Right lobe of liver (tissue), 6 donors: ENCODE results near the gene PTPRD. TPM values are rescaled to one million over a fixed set of nuclear protein-coding genes. Genes with fewer than 3 reads are reported as not detected.

Source experiments
- ATAC-seq, 4 donors: fragments of 200-7000 bp; cut with Tn5 transposase; one replicate each; pipeline ENCODE4 v1.9.1; 2020; ENCODE audit warnings: mild to moderate bottlenecking in 4 of 4, moderate library complexity in 4 of 4
- DNase-seq, 3 donors: peaks; one replicate each; pipeline ENCODE4 v3.0.0-alpha.2; 2020
- H3K27ac ChIP-seq, 3 donors: fragments of 200-600 bp; one replicate each; pipeline ENCODE4 v1.8.0; 2022
- H3K27me3 ChIP-seq, 2 donors: fragments of 200-600 bp; one replicate each; pipeline ENCODE4 v1.8.0; 2022
- H3K36me3 ChIP-seq, 4 donors: fragments of 200-600 bp; sonication (generic) in 1 of 4; one replicate each; pipeline versions ENCODE4 v1.5.1 to v1.8.0; 2017 to 2022; ENCODE audit warnings: control low read depth in 1 of 4
- H3K4me1 ChIP-seq, 4 donors: fragments of 200-600 bp; sonication (generic) in 1 of 4; one replicate each; pipeline versions ENCODE4 v1.5.1 to v1.8.0; 2017 to 2022; ENCODE audit warnings: control low read depth in 1 of 4
- H3K4me3 ChIP-seq, 3 donors: fragments of 200-600 bp; one replicate each; pipeline ENCODE4 v1.8.0; 2022
- H3K9me3 ChIP-seq, 4 donors: fragments of 200-600 bp; sonication (generic) in 1 of 4; one replicate each; pipeline versions ENCODE4 v1.5.1 to v1.8.0; 2017 to 2022; ENCODE audit warnings: control low read depth in 1 of 4
- CTCF ChIP-seq, 4 donors: fragments of 200-600 bp in 3 of 4; fragments of 450-650 bp in 1 of 4; IDR thresholded peaks; one replicate each; pipeline versions ENCODE4 v1.5.1 to v1.8.0; 2016 to 2022; ENCODE audit warnings: antibody characterized with exemption in 4 of 4, mild to moderate bottlenecking in 2 of 4
- POLR2A ChIP-seq: fragments of 450-650 bp; IDR thresholded peaks from one replicate; pipeline ENCODE4 v1.6.1; 2017; ENCODE audit warnings: antibody characterized with exemption, mild to moderate bottlenecking
- WGBS: methylation state at CpG from one replicate; pipeline ENCODE4 v1.1.6; 2018; ENCODE audit warnings: low coverage, low lambda C conversion rate; ENCODE audit not compliant: insufficient coverage; ENCODE audit errors: missing lambda C conversion rate; 5-methylcytosine and 5-hydroxymethylcytosine counted together
- intact Hi-C, 2 donors: fragments of 100-400 bp; cut with DNase I; formaldehyde crosslinking; loops; one replicate each; pipeline versions ENCODE4 v1.11.2 to v1.14.1; 2022
- total RNA-seq, 6 experiments: library from RNA; depleted of rRNA in 2 of 6; stranded (reverse); fragments of >200 nt in 2 of 6; fragmentation: NEBNext Ultra II Directional in 3 of 6; extraction: Animal tissue kit (Norgen Biotek cat#: 25700) in 3 of 6; gene quantifications; one replicate each; pipeline versions ENCODE4 v1.1.0 to v1.2.4, GENCODE V29; 2016 to 2023
- donor health status: DM: no; HTN: yes; CAD: no.
- donor health status: DM: no; HTN: no; CAD: no.
- donor health status: DM: no; HTN: no; CAD: no.
- donor health status: DM: no; HTN: yes; CAD: no.
- donor health status: DM: no; HTN: yes; CAD: no.

Gene PTPRD
- total RNA-seq, 6 experiments from 2014 or later = 5.4 to 29.8 (median 13.9) TPM

- H3K4me3 ChIP-seq = no peak overlapping the region
- no peak for ATAC-seq
- H3K27ac ChIP-seq = no peak overlapping the region
- WGBS = 51% methylated on average over 3 of the region's 3 CpGs
- intact Hi-C loops = no loop called here
- no peaks in the 10 kb centered on the region for H3K27me3 ChIP-seq
- TF ChIP-seq CTCF (IDR thresholded peaks at IDR 0.05) (no peak), POLR2A (no peak)
- no peaks in the 10 kb centered on the region for H3K9me3 ChIP-seq
- no peaks in the 10 kb centered on the region for H3K4me1 ChIP-seq
- H3K36me3 ChIP-seq = no peaks in the 10 kb centered on the region
- DNase-seq = no peak
Measured at GRCh38 chr9:10094563-10094962, 518.2 kb downstream of the PTPRD start.

- H3K36me3 ChIP-seq = no peaks in the 10 kb centered on the region
- intact Hi-C loops = no loop called here
- DNase-seq = no peak
- no peak for ATAC-seq
- TF ChIP-seq CTCF (IDR thresholded peaks at IDR 0.05) = no peak
- no peaks in the 10 kb centered on the region for H3K4me1 ChIP-seq
- H3K4me3 ChIP-seq = no peak overlapping the region
- H3K9me3 ChIP-seq = no peaks in the 10 kb centered on the region
- no peaks in the 10 kb centered on the region for H3K27me3 ChIP-seq
- H3K27ac ChIP-seq = no peak overlapping the region
Measured at GRCh38 chr9:10080012-10080411, 532.8 kb downstream of the PTPRD start.

GRCh38 chr9:10079284-10079964 lies 533.4 kb downstream of the PTPRD start:
- DNase-seq (no peak), ATAC-seq (no peak)
- intact Hi-C loops = no loop called here
- H3K27me3 ChIP-seq = no peaks in the 10 kb centered on the region
- no peaks in the 10 kb centered on the region for H3K4me1 ChIP-seq
- no peak overlapping the region for H3K4me3 ChIP-seq
- H3K36me3 ChIP-seq = no peaks in the 10 kb centered on the region
- no peaks in the 10 kb centered on the region for H3K9me3 ChIP-seq
- TF ChIP-seq CTCF (IDR thresholded peaks at IDR 0.05) = no peak
- H3K27ac ChIP-seq = no peak overlapping the region
- WGBS = 54% methylated on average over 7 of the region's 7 CpGs

- intact Hi-C loops = no loop called here
- 24% methylated on average over 1 of the region's 1 CpG for WGBS
- Histone ChIP-seq H3K4me3 (no peak overlapping the region), H3K27me3 (no peaks in the 10 kb centered on the region), H3K9me3 (no peaks in the 10 kb centered on the region), H3K27ac (no peak overlapping the region), H3K36me3 (no peaks in the 10 kb centered on the region), H3K4me1 (no peaks in the 10 kb centered on the region)
- ATAC-seq (no peak), DNase-seq (no peak)
- no peak for TF ChIP-seq CTCF (IDR thresholded peaks at IDR 0.05)
- TF ChIP-seq POLR2A = no peak
Measured at GRCh38 chr9:10071579-10071978, 541.2 kb downstream of the PTPRD start.
